Fibroblast of mammary gland (primary cell): ENCODE measurements around the gene HTR2B.

ENCODE experiments used
- DNase-seq: peaks from one replicate; pipeline ENCODE4 v3.0.0-alpha.2; 2010; ENCODE audit warnings: low read depth
- H3K4me3 ChIP-seq: 2 replicates; pipeline ENCODE4 v1.5.1; 2011; ENCODE audit warnings: low read depth, mild to moderate bottlenecking, low read length, moderate library complexity; ENCODE audit not compliant: control insufficient read depth
- CTCF ChIP-seq: conservative IDR thresholded peaks from 2 replicates; pipeline ENCODE4 v1.5.1; 2011; ENCODE audit warnings: low read depth, low read length, inconsistent platforms; ENCODE audit not compliant: control insufficient read depth, insufficient read depth

Gene HTR2B

GRCh38 chr2:231167745-231168459 lies 43.1 kb upstream of the HTR2B start:
- H3K4me3 ChIP-seq: no peak overlapping the region
- TF ChIP-seq CTCF: no peak
- no peak for DNase-seq

- no peak for DNase-seq
- no peak for TF ChIP-seq CTCF
Observed at GRCh38 chr2:231163414-231164095, 38.7 kb upstream of the HTR2B start.

GRCh38 chr2:231163011-231163410 lies 38.2 kb upstream of the HTR2B start:
- DNase-seq: peak; percentile 21
- no peak for TF ChIP-seq CTCF
- H3K4me3 ChIP-seq: no peak overlapping the region

More at GRCh38 chr2:231163414-231164095, 38.7 kb upstream of the HTR2B start:
- no peak overlapping the region for H3K4me3 ChIP-seq

- DNase-seq: peak; percentile 99
- no peak overlapping the region for H3K4me3 ChIP-seq
- no peak for TF ChIP-seq CTCF
Observed at GRCh38 chr2:231161877-231162329, 37.1 kb upstream of the HTR2B start.

- no peak overlapping the region for H3K4me3 ChIP-seq
- no peak for TF ChIP-seq CTCF
- DNase-seq: no peak
Observed at GRCh38 chr2:231161252-231161839, 36.5 kb upstream of the HTR2B start.

GRCh38 chr2:231160701-231161100 lies 35.9 kb upstream of the HTR2B start:
- TF ChIP-seq CTCF: no peak
- no peak overlapping the region for H3K4me3 ChIP-seq
- peak; percentile 62 for DNase-seq
